ENCODE results near the gene RIPOR1.

The RIPOR1 gene

DNA sequence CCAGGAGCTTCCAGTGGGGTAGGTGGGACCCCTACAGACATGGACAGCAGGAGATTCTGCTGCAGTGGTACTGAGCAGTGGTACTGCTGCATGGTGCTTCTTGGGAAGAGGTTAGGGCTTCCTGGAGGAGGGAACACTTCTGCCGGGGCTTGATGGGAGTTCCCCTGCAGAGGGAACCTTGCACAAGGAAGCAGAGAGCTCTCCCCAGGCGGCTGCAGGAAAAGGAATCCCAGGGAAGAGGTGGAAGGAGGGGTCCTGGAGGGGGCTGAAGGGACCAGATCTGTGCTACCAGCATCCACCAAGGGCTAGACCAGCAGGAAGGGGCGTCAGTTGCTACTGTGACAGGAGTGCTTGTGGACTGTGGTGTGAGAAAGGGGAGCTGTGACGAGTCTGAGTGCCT is 10.6 kb downstream of the RIPOR1 start:
- no peak for DNase-seq

GRCh38 chr16:67539691-67540635 is 11.3 kb downstream of the RIPOR1 start:
- no peak for DNase-seq

GRCh38 chr16:67540756-67541155 is 12.1 kb downstream of the RIPOR1 start:
- DNase-seq: no peak

DNA sequence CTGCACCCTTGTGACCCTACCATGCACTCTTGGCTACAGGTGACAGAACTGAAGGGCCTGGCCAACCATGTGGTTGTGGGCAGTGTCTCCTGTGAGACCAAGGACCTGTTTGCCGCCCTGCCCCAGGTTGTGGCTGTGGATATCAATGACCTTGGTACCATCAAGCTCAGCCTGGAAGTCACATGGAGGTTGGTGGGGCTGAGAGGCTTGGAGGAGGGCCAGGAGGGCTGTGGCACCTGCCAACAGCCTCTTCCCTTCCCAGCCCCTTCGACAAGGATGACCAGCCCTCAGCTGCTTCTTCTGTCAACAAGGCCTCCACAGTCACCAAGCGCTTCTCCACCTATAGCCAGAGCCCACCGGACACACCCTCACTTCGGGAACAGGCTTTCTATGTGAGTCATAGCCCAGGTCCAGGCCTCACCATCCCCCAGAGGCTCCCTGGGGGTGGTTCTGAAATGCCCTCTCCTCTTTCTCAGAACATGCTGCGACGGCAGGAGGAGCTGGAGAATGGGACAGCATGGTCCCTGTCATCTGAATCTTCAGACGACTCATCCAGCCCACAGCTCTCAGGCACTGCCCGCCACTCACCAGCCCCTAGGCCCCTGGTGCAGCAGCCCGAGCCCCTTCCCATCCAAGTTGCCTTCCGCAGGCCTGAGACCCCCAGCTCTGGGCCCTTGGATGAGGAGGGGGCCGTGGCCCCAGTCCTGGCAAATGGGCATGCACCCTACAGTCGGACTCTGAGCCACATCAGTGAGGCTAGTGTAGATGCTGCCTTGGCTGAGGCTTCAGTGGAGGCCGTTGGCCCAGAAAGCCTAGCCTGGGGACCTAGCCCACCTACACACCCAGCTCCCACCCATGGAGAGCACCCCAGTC is 13.0 kb downstream of the RIPOR1 start:
- DNase-seq: no peak

DNA sequence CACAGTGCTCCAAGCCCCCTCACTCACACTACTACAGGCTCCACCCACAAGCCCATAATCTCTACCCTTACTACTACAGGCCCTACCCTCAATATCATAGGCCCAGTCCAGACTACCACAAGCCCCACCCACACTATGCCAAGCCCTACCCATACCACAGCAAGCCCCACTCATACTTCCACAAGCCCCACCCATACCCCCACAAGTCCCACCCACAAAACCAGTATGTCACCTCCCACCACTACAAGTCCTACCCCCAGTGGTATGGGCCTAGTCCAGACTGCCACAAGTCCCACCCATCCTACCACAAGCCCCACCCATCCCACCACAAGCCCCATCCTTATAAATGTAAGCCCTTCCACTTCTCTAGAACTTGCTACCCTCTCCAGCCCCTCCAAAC is 13.8 kb downstream of the RIPOR1 start:
- peak; percentile 69 for DNase-seq

GRCh38 chr16:67543036-67543435 is 14.4 kb downstream of the RIPOR1 start:
- DNase-seq: no peak

DNA sequence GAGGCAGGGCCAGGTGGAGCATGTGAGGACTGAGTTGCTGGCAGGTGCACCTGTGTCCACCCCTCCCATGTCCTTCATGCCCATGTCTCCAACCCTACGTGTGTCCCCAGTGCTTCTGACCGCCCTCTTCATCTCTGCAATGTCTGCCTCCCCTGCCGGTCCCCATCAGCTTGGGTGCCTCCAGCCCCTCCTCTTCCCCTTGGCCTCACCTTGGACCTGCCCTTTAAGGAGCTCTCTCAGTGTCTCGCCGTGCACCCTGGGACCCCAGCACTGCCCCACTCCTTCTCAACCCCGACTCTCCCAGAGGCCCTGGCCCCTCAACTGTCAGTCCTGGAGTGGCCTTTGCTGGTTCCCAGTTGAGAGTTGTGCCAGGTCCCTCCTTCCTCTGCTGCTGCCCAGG is 15.0 kb downstream of the RIPOR1 start:
- no peak for DNase-seq

DNA sequence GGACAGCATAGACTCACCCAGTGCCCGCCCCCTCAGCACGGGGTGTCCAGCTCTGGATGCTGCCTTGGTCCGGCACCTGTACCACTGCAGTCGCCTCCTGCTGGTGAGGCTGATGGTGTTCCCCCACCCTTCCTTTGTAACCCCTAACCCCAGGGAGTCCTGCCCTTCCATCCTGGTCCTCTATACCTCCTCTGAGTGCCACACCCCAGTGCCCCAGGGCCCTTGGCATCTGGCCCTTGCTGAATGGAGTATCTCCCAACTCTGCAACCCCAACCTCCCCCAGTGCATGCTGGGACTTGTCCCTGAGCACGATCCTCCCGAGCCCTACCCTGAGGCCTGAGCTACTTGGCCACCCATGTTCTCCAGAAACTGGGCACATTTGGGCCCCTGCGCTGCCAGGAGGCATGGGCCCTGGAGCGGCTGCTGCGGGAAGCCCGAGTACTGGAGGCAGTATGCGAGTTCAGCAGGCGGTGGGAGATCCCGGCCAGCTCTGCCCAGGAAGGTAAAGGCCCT is 15.8 kb downstream of the RIPOR1 start:
- no peak for DNase-seq

DNA sequence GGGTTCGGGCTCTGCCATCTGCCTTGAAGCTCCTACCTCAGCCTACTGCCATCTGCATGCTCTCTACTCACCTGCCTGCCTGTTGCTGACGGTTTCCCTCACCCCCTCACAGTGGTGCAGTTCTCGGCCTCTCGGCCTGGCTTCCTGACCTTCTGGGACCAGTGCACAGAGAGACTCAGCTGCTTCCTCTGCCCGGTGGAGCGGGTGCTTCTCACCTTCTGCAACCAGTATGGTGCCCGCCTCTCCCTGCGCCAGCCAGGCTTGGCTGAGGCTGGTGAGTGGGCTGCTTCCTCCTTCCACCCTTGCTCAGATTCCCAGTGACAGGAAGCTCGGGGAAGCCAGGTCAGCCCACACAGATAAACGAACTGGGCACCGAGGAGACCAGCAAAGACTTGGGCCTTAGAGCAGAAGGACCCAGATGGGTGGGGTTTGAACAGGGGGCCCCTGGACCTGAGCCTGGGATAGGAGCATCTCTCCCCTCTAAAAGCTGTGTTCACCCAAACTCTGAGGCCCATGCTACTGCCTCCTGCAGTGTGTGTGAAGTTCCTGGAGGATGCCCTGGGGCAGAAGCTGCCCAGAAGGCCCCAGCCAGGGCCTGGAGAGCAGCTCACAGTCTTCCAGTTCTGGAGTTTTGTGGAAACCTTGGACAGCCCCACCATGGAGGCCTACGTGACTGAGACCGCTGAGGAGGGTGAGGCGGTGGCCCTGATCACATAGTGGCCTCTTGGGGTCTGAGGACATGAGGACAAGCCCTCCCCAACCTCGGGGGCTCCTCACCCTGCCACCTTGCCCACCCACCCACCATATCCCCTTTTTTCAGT is 16.4 kb downstream of the RIPOR1 start:
- DNase-seq: no peak

GRCh38 chr16:67545665-67546024 is 17.0 kb downstream of the RIPOR1 start:
- DNase-seq: no peak

DNA sequence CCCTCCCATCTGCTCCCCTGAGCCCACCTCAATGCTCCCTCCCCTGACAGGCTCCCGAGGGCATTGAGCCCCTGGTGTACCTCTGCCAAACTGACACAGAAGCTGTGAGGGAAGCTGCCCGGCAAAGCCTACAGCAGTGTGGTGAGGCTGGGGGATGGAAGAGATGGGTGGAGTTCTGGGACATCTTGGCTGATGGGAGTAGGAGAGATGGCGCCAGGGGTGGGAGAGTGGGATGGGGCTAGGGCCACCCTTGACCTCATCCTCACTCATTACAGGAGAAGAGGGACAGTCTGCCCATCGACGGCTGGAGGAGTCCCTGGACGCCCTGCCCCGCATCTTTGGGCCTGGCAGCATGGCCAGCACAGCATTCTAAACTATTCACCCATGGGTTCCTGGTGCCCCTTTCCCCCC is 17.5 kb downstream of the RIPOR1 start:
- no peak for DNase-seq

DNA sequence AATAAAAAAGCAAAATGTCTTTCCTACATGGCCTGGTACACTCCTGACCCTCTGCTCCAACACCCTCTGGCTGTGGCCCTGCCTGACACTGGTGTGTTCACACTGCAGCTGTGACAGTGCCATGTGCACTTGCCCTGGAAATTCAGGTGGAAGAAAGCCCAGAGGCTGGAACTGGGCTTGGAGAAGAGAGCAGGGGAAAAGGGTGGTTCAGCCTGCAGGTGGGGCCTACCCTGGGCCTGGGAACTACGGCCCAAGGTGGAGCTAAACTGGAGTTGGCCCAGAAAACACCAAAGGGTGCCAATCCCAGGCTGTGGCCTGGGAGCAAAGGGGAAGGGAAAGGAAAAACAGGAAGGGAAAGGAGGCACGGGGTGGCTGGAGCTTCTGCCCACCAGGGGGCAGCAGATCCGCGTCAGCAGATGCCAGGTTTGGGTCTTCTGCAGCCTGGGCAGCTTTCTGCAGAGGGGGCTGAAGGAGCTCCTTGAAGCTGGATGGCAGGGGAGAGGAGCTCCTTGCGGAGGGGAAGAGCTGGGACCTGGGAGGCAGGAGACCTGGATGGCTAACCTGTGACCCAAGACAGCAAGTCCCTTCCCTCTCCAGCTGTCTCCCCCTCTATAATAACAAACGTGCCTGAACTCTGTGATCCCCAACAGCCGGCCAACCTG is 18.3 kb downstream of the RIPOR1 start:
- peak; percentile 44 for DNase-seq

- peak; percentile 53 for DNase-seq
These were observed 19.0 kb downstream of the RIPOR1 start for GRCh38 chr16:67547423-67548264.

DNA sequence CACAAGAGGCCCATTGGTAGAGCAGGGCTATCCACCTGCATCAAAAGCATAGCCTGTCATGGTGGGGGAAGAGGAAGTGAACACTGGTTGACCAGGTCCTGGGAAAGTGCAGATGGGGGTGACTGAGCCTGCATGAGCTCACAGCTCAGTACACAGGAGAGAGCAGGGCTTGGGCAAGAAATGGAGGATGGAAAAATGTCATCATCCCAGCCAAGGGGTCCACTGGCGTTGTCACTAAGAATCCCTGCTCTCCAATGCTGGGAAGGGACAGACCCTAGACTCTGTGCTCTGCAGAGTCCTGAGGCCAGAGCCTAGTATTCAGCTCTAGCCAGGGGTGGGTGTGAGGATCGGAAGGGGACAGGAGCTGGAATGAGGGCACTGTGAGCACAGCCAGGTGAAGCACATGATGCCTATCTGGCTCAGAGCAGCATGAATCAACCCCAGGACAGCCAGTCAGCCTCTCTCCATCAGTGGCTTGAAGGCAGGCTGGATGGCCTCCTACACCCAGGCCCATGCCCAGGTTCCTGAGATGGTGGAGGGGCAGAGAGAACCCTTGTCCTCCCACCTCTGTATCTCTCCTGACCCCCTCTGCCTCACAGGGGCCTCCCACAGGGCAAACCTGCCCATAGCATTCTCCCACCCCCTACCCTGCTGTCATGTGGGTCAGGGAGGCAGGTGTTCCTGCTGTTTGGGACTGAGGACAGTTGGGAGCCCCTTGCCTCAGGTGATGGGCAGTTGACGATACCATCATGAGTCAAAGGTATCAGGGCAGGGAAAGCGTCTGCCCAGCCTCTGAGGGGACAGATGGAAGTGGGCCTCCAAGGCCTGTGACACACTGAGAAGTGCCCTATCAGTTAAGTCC is 19.9 kb downstream of the RIPOR1 start:
- no peak for DNase-seq

DNA sequence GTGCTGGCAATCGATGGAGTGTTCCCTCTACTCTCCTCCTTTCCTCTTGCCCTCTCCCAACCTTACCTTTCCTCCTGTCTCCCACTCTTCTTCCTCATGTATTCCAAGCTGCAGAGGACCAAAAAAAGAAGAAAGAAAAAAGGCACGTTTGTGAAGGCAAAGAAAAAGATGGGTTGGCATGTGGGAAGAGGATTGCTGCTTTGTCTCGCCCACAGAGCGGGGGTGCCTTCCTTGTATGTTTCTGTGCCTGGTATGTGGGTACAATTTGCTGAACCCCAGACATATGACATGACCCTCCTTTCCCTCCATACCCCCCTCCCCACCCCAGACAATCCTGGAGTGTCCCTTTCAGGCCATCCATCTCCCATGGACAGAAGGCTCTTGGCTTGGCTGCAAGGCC is 20.6 kb downstream of the RIPOR1 start:
- DNase-seq: no peak

DNA sequence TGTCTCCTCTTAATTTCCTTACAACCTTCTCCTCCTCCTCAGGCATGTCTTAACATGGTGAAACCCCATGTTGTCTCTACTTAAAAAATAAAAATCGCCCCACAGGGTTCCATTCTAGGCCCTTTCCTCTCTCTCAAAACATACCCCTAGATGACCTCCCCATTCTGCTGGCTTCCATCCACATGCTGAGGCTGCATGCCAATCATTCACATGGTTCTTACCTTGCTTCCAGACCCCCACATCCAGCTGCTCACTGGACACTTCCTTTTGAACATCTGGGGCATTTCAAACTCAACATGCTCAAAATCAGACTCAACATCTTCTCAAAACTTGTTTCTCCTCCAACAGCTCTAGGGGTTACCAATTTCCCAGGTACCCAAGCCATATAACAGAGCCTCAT is 21.3 kb downstream of the RIPOR1 start:
- DNase-seq: no peak

DNA sequence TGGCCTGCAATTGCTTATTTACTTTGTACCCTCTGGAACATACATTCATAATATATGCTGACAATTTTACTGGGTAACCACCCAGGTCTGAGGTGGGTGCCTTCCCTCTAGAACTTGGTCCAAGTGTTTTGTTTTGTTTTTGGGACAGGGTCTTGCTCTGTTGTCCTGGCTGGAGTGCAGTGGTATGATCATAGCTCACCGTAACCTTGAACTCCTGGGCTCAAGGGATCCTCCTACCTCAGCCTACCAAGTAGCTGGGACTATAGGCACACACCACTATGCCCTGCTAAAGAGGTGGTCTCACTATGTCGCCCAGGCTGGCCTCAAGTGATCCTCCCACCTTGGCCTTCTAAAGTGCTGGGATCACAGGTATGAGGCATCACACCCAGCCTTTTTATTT is 22.5 kb downstream of the RIPOR1 start:
- DNase-seq: no peak

GRCh38 chr16:67551972-67552371 is 23.3 kb downstream of the RIPOR1 start:
- no peak for DNase-seq

DNA sequence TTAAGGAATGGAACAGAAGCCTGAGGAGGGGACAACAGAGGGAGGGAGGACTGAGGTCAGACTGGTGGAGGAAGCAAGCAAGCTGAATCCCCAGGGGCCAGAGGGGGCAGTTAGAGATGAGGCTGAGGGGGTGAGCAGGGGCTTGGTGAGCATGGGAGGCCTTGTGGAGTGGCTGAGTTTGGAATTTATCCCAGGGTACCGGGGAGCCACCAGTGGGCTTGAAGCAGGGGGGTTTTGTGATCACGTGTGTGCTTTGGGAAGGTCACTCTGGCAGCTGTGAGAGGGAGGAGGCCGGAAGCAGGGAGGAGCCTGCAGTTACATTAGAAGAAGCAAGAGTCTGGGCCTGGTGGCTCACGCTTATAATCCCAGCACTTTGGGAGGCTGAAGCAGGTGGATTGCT is 23.8 kb downstream of the RIPOR1 start:
- no peak for DNase-seq

- no peak for DNase-seq
These were observed 27.2 kb downstream of the RIPOR1 start for GRCh38 chr16:67555795-67556212.
